ENCODE measurements around the gene HOXA7. TPM values are rescaled to one million over a fixed set of nuclear protein-coding genes. Genes with fewer than 3 reads are reported as not detected.

The HOXA7 gene
- total RNA-seq, 1 experiment from 2014 or later: 2.6 TPM

GRCh38 chr7:27109466-27110185 lies 46.8 kb downstream of the HOXA7 start:
- no peaks in the 10 kb centered on the region for H3K9me2 ChIP-seq (replicated peaks; ENCODE audit: low read length)
- no peak overlapping the region for H2AFZ ChIP-seq (ENCODE audit: low read length)
- TF ChIP-seq CTCF (conservative IDR thresholded peaks at IDR 0.05; ENCODE audit: low read depth, low read length): no peak
- TF ChIP-seq EZH2phosphoT487 (IDR thresholded peaks at IDR 0.05; ENCODE audit: borderline replicate concordance, low read length): no peak
- no peak for TF ChIP-seq EZH2 (IDR thresholded peaks at IDR 0.05; ENCODE audit: low read length, unreplicated experiment)
- peak overlapping the region; percentile 99; the same call in 1 of the 2 replicates for H3K27ac ChIP-seq (ENCODE audit: low read length)
- intact Hi-C loops (cut with micrococcal nuclease): loop anchor here (1.0 kb wide), 1 partner anchor 11 kb away; no protein-coding TSS in a partner anchor
- no TSS peak for BruUV-seq (replicated peaks)
- H3K79me2 ChIP-seq (ENCODE audit: low read length): peaks cover 47% of the 10 kb centered on the region
- DNase-seq (no peak), ATAC-seq (no peak)
- H3F3A ChIP-seq (ENCODE audit: low read length, unreplicated experiment): no peaks in the 10 kb centered on the region
- peaks cover 41% of the 10 kb centered on the region for H3K4me1 ChIP-seq (ENCODE audit: insufficient read depth, low read length)
- H3K4me3 ChIP-seq (ENCODE audit: low read length): no peak overlapping the region
- POLR2A ChIA-PET (ENCODE audit: unreplicated experiment): interaction anchor here (0.6 kb wide), 2 partner anchors 80 to 232 kb away, joined by 3 read pairs; no protein-coding TSS in a partner anchor
- H3K9me3 ChIP-seq (ENCODE audit: low read length): no peaks in the 10 kb centered on the region
- no peaks in the 10 kb centered on the region for H3K36me3 ChIP-seq (ENCODE audit: low read depth, low read length)
- H3K9ac ChIP-seq (ENCODE audit: low read length): no peak overlapping the region
- H4K20me1 ChIP-seq (ENCODE audit: low read length): no peaks in the 10 kb centered on the region
- H3K4me2 ChIP-seq (ENCODE audit: low read length): peak overlapping the region; percentile 96; the same call in 1 of the 2 replicates
- no peaks in the 10 kb centered on the region for H3K27me3 ChIP-seq (ENCODE audit: low read length)
- CTCF ChIA-PET: no interaction called here

GRCh38 chr7:27108390-27109127 lies 47.9 kb downstream of the HOXA7 start:
- H3K4me3 ChIP-seq (ENCODE audit: low read length): no peak overlapping the region
- H3K79me2 ChIP-seq (ENCODE audit: low read length): peaks cover 41% of the 10 kb centered on the region
- H4K20me1 ChIP-seq (ENCODE audit: low read length): no peaks in the 10 kb centered on the region
- BruUV-seq (replicated peaks): no TSS peak
- no peaks in the 10 kb centered on the region for H3K9me2 ChIP-seq (replicated peaks; ENCODE audit: low read length)
- no peak overlapping the region for H3K9ac ChIP-seq (ENCODE audit: low read length)
- H3K4me1 ChIP-seq (ENCODE audit: insufficient read depth, low read length): peaks cover 36% of the 10 kb centered on the region
- intact Hi-C loops (cut with micrococcal nuclease): no loop called here
- no peak overlapping the region for H2AFZ ChIP-seq (ENCODE audit: low read length)
- TF ChIP-seq EZH2phosphoT487 (IDR thresholded peaks at IDR 0.05; ENCODE audit: borderline replicate concordance, low read length) (no peak), CTCF (conservative IDR thresholded peaks at IDR 0.05; ENCODE audit: low read depth, low read length) (no peak), EZH2 (IDR thresholded peaks at IDR 0.05; ENCODE audit: low read length, unreplicated experiment) (no peak)
- no peak for ATAC-seq
- no peaks in the 10 kb centered on the region for H3K36me3 ChIP-seq (ENCODE audit: low read depth, low read length)
- no peak overlapping the region for H3K27ac ChIP-seq (ENCODE audit: low read length)
- ChIA-PET POLR2A (ENCODE audit: unreplicated experiment) (no interaction called here), CTCF (no interaction called here)
- H3K4me2 ChIP-seq (ENCODE audit: low read length): no peak overlapping the region
- peak; percentile 22 for DNase-seq
- H3K9me3 ChIP-seq (ENCODE audit: low read length): no peaks in the 10 kb centered on the region
- no peaks in the 10 kb centered on the region for H3F3A ChIP-seq (ENCODE audit: low read length, unreplicated experiment)
- no peaks in the 10 kb centered on the region for H3K27me3 ChIP-seq (ENCODE audit: low read length)

Data from PC-3 (cell line).